Measurements from ENCODE around the gene CMTM8. TPM values are rescaled to one million over a fixed set of nuclear protein-coding genes. Genes with fewer than 3 reads are reported as not detected.

Gene CMTM8
- total and polyA plus RNA-seq, 2 of the 8 experiments (the other 6 are each of a cell fraction or from before 2014, with no cell fraction given): 10.5 to 22.4 TPM

DNA sequence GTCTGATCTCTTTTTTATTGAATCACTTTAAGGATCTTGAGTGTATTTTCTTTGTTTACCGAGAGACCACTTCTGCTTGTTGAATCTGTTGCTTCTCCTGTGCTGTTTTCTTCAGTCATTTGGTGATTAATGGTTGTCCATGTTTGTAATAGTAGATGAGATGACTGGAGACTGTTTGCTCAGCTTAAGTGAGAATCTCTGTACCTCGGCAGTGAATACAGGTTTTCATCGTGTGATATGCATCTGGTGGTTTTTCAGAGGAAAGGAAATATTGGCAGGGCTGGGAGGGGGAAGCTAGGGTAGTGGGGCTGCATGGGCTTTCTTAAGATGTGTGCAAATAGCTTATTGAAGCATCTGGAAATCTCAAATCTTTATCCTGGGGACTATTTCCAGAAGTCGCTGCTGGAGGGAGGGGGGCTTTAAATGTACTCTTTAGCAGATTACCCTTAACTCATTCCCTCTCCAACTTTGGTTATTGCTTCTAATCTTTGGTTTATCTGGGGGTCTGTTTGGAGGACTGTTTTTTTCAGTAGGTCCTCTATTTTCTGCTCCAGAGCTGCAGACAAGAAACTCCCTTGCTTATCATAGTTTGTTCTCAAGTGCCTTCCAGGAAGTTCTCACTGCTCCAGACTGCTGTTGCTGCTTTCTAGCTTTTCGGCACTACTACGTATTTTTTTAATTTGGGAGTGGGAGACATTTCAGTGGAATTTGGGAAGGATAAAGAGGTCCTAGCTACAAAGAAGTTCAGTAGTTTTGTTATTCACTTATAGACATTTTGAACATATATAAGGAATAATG is 19.4 kb downstream of the CMTM8 start (continued):
- no peak for TF ChIP-seq CEBPB (IDR thresholded peaks at IDR 0.05; ENCODE audit: low read depth, low read length)
- TF ChIP-seq, protein P1, sequence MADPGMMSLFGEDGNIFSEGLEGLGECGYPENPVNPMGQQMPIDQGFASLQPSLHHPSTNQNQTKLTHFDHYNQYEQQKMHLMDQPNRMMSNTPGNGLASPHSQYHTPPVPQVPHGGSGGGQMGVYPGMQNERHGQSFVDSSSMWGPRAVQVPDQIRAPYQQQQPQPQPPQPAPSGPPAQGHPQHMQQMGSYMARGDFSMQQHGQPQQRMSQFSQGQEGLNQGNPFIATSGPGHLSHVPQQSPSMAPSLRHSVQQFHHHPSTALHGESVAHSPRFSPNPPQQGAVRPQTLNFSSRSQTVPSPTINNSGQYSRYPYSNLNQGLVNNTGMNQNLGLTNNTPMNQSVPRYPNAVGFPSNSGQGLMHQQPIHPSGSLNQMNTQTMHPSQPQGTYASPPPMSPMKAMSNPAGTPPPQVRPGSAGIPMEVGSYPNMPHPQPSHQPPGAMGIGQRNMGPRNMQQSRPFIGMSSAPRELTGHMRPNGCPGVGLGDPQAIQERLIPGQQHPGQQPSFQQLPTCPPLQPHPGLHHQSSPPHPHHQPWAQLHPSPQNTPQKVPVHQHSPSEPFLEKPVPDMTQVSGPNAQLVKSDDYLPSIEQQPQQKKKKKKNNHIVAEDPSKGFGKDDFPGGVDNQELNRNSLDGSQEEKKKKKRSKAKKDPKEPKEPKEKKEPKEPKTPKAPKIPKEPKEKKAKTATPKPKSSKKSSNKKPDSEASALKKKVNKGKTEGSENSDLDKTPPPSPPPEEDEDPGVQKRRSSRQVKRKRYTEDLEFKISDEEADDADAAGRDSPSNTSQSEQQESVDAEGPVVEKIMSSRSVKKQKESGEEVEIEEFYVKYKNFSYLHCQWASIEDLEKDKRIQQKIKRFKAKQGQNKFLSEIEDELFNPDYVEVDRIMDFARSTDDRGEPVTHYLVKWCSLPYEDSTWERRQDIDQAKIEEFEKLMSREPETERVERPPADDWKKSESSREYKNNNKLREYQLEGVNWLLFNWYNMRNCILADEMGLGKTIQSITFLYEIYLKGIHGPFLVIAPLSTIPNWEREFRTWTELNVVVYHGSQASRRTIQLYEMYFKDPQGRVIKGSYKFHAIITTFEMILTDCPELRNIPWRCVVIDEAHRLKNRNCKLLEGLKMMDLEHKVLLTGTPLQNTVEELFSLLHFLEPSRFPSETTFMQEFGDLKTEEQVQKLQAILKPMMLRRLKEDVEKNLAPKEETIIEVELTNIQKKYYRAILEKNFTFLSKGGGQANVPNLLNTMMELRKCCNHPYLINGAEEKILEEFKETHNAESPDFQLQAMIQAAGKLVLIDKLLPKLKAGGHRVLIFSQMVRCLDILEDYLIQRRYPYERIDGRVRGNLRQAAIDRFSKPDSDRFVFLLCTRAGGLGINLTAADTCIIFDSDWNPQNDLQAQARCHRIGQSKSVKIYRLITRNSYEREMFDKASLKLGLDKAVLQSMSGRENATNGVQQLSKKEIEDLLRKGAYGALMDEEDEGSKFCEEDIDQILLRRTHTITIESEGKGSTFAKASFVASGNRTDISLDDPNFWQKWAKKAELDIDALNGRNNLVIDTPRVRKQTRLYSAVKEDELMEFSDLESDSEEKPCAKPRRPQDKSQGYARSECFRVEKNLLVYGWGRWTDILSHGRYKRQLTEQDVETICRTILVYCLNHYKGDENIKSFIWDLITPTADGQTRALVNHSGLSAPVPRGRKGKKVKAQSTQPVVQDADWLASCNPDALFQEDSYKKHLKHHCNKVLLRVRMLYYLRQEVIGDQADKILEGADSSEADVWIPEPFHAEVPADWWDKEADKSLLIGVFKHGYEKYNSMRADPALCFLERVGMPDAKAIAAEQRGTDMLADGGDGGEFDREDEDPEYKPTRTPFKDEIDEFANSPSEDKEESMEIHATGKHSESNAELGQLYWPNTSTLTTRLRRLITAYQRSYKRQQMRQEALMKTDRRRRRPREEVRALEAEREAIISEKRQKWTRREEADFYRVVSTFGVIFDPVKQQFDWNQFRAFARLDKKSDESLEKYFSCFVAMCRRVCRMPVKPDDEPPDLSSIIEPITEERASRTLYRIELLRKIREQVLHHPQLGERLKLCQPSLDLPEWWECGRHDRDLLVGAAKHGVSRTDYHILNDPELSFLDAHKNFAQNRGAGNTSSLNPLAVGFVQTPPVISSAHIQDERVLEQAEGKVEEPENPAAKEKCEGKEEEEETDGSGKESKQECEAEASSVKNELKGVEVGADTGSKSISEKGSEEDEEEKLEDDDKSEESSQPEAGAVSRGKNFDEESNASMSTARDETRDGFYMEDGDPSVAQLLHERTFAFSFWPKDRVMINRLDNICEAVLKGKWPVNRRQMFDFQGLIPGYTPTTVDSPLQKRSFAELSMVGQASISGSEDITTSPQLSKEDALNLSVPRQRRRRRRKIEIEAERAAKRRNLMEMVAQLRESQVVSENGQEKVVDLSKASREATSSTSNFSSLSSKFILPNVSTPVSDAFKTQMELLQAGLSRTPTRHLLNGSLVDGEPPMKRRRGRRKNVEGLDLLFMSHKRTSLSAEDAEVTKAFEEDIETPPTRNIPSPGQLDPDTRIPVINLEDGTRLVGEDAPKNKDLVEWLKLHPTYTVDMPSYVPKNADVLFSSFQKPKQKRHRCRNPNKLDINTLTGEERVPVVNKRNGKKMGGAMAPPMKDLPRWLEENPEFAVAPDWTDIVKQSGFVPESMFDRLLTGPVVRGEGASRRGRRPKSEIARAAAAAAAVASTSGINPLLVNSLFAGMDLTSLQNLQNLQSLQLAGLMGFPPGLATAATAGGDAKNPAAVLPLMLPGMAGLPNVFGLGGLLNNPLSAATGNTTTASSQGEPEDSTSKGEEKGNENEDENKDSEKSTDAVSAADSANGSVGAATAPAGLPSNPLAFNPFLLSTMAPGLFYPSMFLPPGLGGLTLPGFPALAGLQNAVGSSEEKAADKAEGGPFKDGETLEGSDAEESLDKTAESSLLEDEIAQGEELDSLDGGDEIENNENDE (IDR thresholded peaks at IDR 0.05; ENCODE audit: insufficient replicate concordance, low read length): no peak
- no peak for TF ChIP-seq CHD1 (IDR thresholded peaks at IDR 0.05; ENCODE audit: low read depth, low read length)
- no peak for TF ChIP-seq TAF1 (IDR thresholded peaks at IDR 0.05; ENCODE audit: low read depth, low read length)
- TF ChIP-seq ASH2L (IDR thresholded peaks at IDR 0.05; ENCODE audit: low read length): no peak
